ENCODE measurements around the gene ZNF646.

The ZNF646 gene, protein sequence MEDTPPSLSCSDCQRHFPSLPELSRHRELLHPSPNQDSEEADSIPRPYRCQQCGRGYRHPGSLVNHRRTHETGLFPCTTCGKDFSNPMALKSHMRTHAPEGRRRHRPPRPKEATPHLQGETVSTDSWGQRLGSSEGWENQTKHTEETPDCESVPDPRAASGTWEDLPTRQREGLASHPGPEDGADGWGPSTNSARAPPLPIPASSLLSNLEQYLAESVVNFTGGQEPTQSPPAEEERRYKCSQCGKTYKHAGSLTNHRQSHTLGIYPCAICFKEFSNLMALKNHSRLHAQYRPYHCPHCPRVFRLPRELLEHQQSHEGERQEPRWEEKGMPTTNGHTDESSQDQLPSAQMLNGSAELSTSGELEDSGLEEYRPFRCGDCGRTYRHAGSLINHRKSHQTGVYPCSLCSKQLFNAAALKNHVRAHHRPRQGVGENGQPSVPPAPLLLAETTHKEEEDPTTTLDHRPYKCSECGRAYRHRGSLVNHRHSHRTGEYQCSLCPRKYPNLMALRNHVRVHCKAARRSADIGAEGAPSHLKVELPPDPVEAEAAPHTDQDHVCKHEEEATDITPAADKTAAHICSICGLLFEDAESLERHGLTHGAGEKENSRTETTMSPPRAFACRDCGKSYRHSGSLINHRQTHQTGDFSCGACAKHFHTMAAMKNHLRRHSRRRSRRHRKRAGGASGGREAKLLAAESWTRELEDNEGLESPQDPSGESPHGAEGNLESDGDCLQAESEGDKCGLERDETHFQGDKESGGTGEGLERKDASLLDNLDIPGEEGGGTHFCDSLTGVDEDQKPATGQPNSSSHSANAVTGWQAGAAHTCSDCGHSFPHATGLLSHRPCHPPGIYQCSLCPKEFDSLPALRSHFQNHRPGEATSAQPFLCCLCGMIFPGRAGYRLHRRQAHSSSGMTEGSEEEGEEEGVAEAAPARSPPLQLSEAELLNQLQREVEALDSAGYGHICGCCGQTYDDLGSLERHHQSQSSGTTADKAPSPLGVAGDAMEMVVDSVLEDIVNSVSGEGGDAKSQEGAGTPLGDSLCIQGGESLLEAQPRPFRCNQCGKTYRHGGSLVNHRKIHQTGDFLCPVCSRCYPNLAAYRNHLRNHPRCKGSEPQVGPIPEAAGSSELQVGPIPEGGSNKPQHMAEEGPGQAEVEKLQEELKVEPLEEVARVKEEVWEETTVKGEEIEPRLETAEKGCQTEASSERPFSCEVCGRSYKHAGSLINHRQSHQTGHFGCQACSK (N-terminal part only)
- total RNA-seq = 53.3 to 76.2 reads per million in 2 donors

DNA sequence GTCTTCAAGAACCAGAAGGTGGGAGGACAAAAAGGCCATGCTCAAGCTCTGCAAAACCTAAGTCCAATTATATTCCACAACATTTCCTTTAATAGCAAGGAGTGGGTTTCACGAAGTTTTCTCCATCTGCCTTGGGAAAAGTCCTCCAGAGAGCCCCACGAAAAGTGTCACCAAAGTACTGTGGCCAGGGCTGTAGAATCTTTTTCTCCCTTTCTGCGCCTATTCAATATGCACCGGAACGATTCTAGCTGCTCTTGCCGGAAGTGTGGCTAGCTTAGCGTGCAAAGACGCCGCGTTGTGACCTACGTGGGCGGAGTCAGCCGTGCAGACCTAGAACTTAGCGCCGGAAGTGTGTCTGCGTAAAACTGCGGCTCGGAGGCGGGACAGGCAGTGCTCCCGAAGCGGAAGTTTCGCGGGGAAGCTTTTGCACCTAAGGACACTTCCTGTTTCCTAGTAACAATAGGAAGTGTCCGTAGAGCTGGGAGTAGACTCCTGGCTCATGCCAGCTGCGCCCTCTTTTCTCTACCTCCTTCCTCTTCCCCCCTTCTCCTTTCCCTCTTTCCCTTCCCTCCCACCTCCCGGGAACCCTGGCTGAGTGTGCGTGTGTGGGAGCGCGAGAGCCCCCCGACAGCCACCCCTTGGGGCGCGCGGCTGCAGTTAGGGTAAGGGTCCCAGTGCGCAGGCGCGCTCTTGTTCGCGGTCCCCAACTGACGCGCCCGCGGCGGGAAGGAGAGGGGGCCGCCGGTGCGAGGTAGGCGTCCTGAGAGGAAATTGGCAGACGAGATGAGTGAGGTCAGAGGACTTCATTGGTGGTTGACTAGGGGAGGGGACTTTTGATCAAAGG is at the start of gene ZNF646, which contains the start of gene ZNF668:
Gene ZNF646 (plus strand): TSS at position 453 of the 844 bp plus-strand sequence. CDS start 1,903 bp downstream, outside the sequence.
Gene ZNF668 (minus strand): TSS at position 271 of the 844 bp plus-strand sequence. CDS start 9,781 bp downstream, outside the sequence.
- peak; percentile 91 to 100 (median 97) for DNase-seq

DNA sequence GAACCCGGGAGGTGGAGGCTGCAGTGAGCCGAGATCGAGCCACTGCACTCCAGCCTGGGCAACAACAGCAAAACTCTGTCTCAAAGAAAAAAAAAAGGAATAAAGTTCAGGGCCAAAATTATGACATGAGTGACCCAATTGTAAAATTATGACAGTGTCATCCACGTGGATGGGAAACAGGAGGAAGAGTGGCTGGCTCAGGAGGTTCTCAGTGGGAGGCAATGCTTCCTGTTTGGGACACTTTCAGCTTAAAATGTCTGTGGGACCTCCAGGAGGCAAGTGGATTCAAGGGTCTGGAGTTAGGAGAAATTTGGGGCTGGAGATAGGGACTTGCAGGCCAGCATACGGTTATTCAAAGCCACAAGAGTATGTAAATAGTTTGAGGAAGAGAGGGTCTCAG is 48.9 kb upstream of the ZNF646 start:
- no peak for DNase-seq

DNA sequence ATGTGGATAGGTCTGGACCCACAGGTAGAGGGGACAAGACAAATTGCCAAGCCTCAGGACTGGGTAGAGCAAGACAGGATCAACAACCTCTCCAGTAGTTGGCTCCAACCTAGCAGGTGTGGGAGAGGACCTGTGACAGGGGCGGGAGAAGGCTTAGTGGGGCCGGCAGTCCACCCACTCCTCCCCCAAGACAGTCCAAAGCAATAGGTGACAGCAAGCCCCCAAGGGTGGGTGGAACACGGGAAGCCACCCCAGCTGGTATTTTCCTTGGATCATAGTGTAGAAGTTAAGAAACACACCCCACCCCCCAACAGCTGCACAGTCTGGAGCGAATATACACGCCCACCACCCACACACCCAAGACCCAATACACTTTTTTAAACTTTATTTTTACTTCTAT is 45.0 kb upstream of the ZNF646 start:
- DNase-seq = no peak

DNA sequence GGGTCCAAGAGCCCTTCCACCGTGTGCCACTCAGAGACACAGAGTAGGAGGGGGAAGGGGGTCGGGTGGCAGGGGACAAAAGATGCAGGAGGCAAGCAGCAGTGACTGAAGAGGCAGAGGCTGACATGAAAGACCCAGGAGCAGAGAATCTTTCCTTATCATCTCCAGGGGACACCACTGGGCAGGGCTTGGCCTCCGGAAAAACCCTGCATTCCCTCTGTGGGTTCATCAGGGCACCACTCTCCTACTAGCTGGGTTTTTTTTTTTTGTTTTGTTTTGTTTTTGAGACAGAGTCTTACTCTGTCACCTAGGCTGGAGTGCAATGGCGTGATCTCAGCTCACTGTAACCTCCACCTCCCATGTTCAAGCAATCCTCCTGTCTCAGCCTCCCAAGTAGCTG is 42.9 kb upstream of the ZNF646 start:
- no peak for DNase-seq

DNA sequence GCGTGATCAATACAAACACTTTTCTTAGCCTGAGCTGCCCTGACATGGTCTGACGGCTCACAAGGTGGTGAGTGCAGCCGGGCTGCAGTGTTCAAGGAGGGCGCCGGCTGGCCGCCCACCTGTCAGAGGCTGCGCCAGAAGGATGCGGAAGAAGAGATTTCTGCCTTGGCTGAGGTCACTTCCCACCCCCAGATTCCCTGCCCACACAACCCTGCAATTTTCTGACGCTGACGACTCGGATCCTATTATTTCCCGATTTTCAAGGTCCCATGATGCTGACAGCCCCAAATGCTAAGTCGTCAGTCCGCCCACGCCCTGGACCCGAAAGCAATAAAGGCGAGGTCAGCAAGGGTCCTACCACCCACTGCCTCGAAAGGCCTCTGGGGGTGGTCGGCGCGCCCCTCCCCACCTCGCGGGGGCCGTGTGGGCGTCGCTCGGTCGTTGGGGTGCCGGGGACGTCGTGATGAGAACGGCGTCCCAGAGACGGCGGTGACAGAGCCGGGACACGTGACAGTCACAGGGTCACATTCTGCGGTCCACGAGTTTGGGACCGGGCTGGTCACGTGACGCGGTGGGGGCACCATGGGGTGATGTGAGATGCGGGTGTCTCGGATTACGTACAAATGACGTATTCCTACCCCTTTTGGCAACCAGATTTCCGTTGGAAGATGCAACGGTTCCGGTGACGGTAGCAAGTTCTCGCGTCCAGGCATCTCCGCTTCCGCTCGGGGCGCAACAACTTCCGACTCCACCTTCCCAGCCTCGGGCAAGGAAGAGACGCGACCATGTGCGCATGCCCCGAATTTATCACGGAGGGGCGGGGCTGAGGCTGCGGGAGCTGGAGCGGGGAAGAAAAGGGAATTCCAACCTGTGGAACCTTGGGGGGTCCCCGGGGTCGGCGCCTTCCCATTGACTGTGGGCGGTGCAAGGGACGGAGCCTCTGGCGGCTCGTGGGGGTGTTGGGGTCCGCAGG is 41.2 kb upstream of the ZNF646 start, which contains the start of gene STX4:
Gene STX4 (plus strand): TSS at position 823 of the 973 bp plus-strand sequence. CDS start 248 bp downstream, outside the sequence.
- DNase-seq = peak; percentile 94 to 99 (median 99)

DNA sequence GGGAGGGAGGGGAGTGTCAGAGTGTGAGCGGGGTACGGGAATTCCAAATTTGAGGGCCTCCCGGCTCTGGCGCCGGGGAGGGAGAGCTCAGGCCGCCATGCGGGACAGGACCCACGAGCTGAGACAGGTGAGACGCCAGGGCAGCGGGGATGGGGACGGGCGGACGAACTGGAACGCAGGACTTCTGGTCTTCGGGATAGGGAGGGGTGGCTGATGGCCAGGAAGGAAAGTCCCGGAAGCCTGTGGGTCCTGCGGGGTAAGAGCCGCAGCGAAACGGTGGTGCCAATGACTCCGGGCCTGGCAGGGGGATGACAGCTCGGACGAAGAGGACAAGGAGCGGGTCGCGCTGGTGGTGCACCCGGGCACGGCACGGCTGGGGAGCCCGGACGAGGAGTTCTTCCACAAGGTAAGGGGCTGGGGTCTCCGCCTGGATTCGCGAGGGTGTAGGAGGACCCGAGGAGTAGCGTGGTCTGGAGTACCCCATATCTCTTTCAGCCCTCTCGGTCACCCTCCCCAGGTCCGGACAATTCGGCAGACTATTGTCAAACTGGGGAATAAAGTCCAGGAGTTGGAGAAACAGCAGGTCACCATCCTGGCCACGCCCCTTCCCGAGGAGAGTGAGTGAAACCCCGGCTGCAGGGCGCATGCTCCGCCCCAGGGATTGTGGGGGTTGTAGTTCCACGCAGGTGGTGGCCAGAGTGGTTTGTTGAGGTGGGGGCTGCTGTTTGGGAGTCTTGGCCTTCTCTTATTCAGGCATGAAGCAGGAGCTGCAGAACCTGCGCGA is 40.3 kb upstream of the ZNF646 start:
- peak; percentile 71 to 88 (median 82) for DNase-seq

DNA sequence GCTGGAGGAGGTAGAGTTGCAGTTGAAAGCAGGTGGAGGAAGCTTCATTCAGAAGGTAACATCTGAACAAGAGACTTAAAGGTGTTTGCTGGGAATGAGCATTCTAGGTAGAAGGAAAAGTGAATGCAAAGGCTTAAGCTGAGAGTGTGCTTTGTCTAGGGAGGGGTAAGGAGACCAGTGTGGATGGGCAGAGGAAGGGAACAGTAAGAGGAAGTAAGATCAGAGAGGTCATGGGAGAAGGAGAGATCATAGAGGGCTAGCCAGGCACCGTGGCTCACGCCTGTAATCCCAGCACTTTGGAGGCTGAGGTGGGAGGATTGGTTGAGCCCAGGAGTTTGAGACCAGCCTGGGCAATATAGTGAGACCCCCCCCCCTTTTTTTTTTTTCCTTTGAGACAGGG is 37.5 kb upstream of the ZNF646 start:
- no peak for DNase-seq

DNA sequence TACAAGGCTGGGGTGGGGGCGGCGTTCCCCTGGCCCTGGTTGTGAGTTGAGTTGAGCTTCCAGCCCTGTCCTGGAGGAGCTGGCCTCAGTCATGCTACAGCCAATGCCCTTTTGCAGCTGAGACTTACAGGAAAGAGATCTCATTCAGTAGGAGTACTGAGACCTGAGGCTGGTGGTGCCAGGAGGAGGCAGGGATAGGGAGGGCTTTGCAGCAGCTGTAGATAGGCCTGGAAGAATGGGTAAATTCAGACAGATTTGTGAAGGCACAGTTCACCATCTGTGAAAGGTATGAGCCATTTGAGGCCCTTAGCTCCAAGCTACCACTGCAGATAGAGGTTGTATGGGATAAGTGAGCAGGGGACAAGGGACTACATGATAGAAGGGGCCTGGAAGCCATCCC is 35.2 kb upstream of the ZNF646 start:
- no peak for DNase-seq

DNA sequence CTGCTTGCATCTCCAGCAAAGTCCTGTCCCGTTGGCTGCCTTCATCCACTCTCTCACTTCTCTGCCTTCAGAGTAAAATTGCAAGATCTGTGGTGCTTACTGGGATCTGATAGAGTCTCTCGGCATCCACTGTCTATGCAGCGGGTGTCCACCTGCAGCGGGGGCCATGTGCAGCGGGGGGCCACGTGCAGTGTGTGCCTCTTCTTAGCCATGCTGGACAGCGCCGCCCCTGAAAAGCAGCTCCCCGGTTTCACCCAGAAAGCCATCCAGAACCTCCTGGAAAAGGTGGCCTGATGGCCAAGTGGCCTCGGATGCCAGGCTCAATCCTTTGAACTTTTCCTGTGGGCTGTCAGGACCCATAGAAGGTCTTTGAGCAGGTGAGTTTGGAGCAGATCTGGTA is 31.4 kb upstream of the ZNF646 start:
- DNase-seq = no peak

DNA sequence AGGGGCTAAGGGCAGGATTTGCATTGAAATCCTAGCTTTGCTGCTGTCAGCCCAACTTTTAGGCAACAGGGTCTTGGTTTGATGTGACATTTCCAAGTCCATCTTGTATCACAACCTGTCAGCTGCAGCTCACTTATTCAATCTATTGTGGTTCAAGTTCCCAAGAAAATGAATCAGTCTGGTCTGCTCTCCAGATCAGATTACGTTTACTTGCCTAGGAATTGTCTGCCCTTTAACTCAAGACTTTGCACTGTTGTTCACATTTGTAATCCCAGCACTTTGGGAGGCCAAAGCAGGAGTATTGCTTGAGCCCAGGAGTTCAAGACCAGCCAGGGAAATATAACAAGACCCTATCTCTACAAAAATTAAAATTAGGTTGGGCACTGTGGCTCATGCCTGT is 30.9 kb upstream of the ZNF646 start:
- DNase-seq = no peak

DNA sequence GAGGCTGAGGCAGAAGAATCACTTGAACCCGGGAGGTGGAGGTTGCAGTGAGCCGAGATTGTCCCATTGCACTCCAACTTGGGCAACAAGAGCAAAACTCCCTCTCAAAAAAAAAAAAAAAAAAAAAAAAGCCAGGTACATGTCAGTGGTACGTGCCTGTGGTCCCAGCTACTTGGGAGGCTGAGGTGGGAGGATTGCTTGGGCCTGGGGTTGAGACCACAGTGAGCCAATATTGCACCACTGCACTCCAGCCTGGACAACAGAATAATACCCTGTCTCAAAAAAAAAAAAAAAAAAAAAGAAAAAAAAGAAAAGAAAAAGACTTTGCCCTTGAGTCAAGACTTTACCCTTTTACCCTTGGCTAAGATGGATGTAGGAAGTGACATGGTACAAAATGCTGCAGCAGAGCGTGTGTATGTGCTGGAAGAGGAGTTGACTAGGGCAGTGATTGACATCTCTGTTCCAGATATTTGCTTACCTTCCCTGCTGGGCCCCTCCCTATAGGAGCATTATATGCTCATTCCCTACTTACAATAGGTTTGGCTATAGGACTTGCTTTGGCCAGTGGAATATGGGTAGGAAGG is 30.2 kb upstream of the ZNF646 start:
- DNase-seq = no peak

DNA sequence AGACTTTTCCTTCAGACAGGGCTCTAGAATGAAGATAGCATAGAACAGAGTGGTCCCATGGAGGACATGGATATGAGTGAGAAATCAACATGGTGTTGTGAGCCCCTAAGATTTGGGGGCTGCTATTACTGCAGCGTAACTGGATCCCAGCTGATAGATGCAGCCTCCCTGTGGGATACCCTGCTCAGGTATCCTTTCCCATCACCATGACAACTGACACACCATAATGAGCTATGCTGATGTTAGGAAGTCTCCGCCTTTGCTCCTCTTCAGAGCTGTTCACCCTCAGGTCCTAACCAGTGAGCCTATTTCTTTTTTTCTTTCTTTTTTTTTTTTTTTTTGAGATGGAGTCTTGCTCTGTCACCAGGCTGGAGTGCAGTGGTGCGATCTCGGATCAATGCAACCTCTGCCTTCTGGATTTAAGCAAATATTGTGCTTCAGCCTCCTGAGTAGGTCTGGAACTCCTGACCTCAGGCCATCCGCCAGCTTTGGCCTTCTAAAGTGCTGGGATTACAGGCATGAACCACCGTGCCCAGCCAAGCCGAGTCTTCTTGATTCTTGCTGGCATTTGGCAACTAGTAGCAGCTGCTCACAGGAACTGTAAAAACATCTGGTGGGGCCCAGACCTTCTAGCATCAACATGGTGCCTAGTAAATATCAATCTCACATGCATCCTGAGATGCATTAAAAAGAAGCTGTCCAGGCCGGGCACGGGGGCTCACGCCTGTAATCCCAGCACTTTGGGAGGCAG is 23.8 kb upstream of the ZNF646 start:
- DNase-seq = no peak

DNA sequence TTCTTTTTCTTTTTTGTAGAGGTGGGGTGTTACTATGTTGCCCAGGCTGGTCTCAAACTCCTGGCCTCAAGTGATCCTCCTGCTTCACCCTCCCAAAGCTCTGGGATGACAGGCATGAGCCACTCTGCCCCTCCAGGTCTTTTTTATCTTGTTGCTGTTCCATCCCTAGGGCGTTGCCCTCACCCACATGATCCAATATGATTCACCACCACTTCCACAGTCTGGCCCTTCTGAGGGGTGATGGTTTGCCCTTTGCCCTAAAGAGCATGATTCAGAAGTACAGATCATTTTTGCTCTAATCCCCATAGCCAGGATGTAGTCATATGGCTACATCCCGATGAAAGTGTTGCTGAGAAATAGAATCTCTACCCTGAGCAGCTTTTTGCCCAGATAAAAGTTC is 22.1 kb upstream of the ZNF646 start:
- DNase-seq = no peak

DNA sequence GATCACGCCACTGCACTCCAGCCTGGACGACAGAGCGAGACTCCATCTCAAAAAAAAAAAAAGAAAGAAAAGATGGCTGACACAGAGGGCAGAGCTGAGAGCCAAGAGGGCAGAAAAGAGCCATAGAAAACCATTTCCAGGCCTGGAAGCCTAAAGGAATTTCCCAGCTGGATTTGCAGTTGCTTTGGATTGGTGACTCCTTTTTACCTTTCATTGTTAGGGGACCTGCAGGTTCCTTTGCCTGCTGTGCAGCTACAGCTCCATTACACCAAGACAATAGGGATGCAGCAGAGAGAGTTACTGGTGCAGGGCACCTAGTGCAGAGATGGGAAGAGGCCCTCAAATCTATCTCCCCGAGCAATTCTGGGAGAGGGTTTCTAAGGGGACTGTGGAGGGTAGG is 18.6 kb upstream of the ZNF646 start:
- no peak for DNase-seq

DNA sequence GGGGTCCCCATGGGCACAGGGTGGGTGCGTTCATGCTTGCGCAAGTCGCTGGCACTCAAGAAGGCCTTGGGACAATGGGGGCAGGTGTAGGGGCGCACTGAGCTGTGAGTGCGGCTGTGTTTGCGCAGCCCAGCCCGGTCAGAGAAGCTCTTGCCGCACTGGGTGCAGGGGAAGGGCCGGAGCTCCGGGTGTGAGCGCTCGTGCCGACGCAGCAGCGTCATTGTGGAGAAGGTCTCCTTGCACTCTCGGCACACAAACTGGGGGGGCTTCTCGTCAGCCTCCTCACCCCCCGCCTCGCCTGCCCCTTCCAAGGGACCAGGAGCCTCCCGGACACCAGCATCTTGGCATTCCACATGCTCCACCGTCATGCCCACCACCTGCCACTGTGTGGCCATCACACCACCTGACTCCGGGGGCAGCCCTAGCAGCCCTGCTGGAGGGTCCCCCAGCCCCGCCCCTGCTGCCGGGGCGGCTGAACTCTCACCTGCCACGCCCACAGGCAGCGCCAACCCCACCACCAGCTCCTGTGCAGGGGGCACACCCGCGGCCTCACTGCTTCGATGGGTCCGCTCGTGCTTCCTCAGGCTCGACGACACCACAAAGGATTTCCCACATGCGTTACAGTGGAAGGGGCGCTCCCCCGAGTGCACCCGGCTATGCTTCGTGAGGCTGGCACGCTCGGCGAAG is 13.0 kb upstream of the ZNF646 start:
- no peak for DNase-seq

DNA sequence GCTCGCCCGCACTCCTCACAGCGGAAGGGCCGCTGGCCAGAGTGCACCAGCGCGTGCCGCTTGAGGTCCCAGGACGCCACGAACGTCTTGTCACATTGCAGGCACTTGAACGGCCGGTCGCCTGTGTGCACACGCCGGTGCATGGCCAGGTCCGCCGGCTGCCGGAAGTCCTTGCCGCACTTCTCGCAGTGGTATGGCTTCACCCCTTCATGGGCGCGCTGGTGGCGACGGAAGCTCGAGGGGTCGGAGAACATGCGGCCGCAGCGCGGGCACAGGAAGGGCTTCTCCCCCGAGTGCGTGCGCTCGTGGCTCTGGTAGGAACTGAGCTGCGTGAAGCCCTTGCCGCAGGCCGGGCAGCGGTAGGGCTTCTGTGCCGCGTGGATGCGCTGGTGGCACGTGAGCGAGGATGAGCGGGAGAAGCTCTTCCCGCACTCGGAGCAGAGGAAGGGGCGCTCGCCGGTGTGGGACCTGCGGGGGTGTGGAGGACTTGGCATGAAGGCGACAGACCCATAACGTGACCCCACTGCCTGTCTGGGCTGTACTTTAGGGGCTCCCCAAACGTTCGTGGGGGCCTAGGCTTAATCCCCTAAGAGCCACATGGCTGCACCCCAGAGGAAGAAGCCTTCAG is 12.3 kb upstream of the ZNF646 start:
- no peak for DNase-seq

DNA sequence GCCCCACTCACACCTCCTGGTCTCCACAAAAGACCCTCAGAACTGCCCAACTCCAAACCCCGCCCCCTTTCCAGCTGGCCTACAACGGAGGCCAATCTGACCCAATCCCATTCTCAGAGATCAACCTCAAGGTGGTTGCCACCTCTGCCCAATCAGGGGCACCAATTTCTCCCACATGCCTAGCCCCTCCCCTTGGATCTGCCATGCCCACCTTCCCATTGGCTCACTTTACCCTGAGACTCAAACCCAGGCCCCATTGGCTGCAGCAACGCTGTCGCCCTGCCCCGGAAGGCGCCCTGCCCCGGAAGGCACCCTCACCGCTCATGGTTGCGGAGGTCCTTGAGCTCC is 10.8 kb upstream of the ZNF646 start:
- DNase-seq = no peak
